HL-60 (cell line): ENCODE results near the gene SPTBN1.

Experiments used
- DNase-seq, 2 experiments: peaks; one replicate each; pipeline ENCODE4 v3.0.0-alpha.2; 2010 to 2020; ENCODE audit warnings: low read depth in 1 of 2, low spot score in 1 of 2
- H3K27ac ChIP-seq: fragments of 250-450 bp; sonication (Bioruptor Pico); replicated peaks from 2 replicates; pipeline ENCODE4 v1.5.1; 2020; ENCODE audit warnings: mild to moderate bottlenecking, moderate library complexity
- H3K27me3 ChIP-seq: fragments of 250-450 bp; sonication (Bioruptor Pico); 2 replicates; pipeline ENCODE4 v1.5.1; 2021; ENCODE audit warnings: mild to moderate bottlenecking, moderate library complexity; ENCODE audit not compliant: insufficient read depth, poor library complexity, severe bottlenecking
- H3K4me3 ChIP-seq: replicated peaks from 2 replicates; pipeline ENCODE4 v1.5.1; 2011; ENCODE audit warnings: mild to moderate bottlenecking, control low read depth, low read length; ENCODE audit not compliant: insufficient read depth
- GABPA ChIP-seq: IDR thresholded peaks from 2 replicates; pipeline ENCODE4 v1.6.1; 2012; ENCODE audit warnings: low read depth
- POLR2AphosphoS5 ChIP-seq: IDR thresholded peaks from 2 replicates; pipeline ENCODE4 v1.6.1; 2012; ENCODE audit warnings: low read depth
- SPI1 ChIP-seq: IDR thresholded peaks from 2 replicates; pipeline ENCODE4 v1.6.1; 2012; ENCODE audit warnings: low read depth, mild to moderate bottlenecking, borderline replicate concordance
- TF ChIP-seq, protein P1 (sequence below): IDR thresholded peaks from 2 replicates; pipeline ENCODE4 v1.6.1; 2012; ENCODE audit warnings: low read depth; ENCODE audit not compliant: insufficient replicate concordance
- TF ChIP-seq, protein P2 (sequence below): IDR thresholded peaks from one replicate; pipeline ENCODE4 v1.5.1; 2011; ENCODE audit warnings: low read length, control low read depth, inconsistent platforms; ENCODE audit not compliant: insufficient read depth

SPTBN1 gene

DNA sequence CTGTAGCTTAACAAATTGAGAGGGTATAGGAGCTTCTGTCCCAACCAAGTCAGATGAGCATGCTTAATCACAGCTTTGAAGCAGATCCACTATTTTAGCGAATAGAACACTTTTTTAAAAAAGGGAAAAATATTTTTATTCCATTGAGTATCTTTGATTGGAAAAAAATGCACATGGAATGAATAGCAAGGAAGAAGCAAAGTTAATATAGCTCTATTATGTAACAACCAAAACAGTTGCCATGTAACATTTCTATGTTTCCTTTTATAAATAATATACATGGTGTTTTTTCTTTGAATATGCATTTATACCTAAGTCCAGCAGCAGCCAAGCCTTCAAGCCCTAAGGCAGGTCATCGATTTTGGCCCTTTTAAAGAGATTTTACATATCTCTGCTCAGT, 21.4 kb upstream of the SPTBN1 start:
- no peak for DNase-seq
- H3K27me3 ChIP-seq = no peaks in the 10 kb centered on the region

DNA sequence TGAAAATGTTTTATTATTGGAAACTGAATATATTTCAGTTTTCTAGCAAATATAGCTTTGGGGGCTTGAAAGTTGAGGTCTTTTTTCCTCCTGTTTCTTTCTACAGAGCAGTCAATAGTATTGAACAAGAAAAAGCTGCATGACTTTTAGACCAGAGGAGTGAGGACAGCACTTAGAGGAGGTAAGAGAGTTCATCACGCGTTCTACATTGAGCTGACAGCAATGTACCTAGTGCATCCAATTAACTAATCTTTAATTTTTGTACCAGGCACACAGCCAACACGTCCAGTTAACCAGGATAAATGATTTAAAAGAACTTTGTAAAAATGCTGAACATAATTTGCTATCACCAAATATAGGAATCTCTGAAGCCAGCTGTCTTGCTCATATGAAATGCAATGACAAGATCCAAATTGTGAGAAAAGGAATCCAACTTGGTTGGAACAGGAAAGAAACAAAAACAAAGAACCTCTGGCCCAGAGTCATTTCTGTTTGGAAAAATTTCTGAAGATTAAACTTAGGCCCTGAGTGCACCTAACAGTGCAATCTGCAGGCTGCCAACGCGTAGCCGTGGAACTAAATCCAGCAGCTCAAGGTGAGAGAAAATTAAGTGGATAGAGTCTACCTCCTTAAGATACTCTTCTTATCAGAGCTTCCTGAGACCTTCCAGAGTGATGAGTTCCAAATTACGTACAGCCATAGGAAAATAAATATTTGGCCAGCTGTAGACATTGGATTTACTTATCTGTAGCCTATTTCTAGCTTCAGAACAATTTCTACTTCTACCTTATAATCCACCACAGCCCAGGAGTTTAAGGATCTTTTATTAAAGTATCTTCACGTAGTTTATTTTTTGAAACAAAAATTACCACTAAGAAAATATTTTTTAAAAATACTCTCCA, 20.6 kb upstream of the SPTBN1 start:
- TF ChIP-seq, protein P1, sequence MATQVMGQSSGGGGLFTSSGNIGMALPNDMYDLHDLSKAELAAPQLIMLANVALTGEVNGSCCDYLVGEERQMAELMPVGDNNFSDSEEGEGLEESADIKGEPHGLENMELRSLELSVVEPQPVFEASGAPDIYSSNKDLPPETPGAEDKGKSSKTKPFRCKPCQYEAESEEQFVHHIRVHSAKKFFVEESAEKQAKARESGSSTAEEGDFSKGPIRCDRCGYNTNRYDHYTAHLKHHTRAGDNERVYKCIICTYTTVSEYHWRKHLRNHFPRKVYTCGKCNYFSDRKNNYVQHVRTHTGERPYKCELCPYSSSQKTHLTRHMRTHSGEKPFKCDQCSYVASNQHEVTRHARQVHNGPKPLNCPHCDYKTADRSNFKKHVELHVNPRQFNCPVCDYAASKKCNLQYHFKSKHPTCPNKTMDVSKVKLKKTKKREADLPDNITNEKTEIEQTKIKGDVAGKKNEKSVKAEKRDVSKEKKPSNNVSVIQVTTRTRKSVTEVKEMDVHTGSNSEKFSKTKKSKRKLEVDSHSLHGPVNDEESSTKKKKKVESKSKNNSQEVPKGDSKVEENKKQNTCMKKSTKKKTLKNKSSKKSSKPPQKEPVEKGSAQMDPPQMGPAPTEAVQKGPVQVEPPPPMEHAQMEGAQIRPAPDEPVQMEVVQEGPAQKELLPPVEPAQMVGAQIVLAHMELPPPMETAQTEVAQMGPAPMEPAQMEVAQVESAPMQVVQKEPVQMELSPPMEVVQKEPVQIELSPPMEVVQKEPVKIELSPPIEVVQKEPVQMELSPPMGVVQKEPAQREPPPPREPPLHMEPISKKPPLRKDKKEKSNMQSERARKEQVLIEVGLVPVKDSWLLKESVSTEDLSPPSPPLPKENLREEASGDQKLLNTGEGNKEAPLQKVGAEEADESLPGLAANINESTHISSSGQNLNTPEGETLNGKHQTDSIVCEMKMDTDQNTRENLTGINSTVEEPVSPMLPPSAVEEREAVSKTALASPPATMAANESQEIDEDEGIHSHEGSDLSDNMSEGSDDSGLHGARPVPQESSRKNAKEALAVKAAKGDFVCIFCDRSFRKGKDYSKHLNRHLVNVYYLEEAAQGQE = no peak
- TF ChIP-seq, protein P2, sequence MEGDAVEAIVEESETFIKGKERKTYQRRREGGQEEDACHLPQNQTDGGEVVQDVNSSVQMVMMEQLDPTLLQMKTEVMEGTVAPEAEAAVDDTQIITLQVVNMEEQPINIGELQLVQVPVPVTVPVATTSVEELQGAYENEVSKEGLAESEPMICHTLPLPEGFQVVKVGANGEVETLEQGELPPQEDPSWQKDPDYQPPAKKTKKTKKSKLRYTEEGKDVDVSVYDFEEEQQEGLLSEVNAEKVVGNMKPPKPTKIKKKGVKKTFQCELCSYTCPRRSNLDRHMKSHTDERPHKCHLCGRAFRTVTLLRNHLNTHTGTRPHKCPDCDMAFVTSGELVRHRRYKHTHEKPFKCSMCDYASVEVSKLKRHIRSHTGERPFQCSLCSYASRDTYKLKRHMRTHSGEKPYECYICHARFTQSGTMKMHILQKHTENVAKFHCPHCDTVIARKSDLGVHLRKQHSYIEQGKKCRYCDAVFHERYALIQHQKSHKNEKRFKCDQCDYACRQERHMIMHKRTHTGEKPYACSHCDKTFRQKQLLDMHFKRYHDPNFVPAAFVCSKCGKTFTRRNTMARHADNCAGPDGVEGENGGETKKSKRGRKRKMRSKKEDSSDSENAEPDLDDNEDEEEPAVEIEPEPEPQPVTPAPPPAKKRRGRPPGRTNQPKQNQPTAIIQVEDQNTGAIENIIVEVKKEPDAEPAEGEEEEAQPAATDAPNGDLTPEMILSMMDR = no peak
- TF ChIP-seq POLR2AphosphoS5 (no peak), SPI1 (no peak), GABPA (no peak)
- no peak for DNase-seq
- no peak overlapping the region for H3K27ac ChIP-seq
- H3K4me3 ChIP-seq = no peak overlapping the region
- no peaks in the 10 kb centered on the region for H3K27me3 ChIP-seq

More for the DNA sequence above, 21.4 kb upstream of the SPTBN1 start:
- no peak overlapping the region for H3K4me3 ChIP-seq
- H3K27ac ChIP-seq = no peak overlapping the region
- no peak for TF ChIP-seq POLR2AphosphoS5
- TF ChIP-seq, protein P2 = no peak
- no peak for TF ChIP-seq SPI1
- TF ChIP-seq, protein P1 = no peak
- TF ChIP-seq GABPA = no peak

DNA sequence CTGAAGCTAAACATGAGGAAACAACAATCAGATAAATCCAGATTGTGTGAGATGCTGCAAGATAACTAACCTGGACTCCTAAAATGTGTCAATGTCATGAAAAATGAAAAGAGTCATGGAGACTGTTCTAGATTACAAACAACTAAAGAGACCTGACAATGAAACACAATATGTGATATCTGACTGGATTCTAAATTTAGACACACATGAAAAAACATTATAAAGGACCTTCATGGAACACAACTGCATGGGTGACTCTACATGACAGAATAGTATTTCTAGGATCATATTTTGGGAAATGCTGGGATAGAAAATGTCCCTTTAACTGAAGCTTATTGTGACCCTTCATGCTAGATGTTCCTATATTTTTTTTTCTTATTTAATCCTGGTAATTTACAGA, 18.5 kb upstream of the SPTBN1 start:
- DNase-seq = no peak
- no peak overlapping the region for H3K4me3 ChIP-seq
- no peaks in the 10 kb centered on the region for H3K27me3 ChIP-seq
- H3K27ac ChIP-seq = no peak overlapping the region
- TF ChIP-seq GABPA (no peak), POLR2AphosphoS5 (no peak), SPI1 (no peak)
- TF ChIP-seq, protein P1 = no peak
- TF ChIP-seq, protein P2 = no peak
